ENCODE data around the gene RNF144B.
"Not testable (repeated sequence)": the region's sequence is repeated elsewhere in the genome, so short reads cannot be mapped to it uniquely, and the experiment has no call there.

DNA sequence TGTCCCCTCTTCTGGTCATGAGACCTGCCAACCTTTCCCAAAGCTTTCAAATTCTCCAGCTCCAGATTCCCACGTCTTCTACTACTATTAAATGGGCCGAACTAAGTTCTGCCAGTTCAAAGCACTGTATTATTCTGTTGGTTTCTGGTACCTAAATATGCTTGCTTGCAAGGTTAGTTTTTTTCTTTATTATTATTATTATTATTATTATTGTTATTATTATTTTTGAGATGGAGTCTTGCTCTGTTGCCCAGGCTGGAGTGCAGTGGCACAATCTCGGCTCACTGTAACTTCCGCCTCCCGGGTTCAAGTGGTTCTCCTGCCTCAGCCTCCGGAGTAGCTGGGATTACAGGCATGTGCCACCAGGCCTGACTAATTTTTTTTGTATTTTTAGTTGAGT lies 17.8 kb downstream of the RNF144B start:
- TF ChIP-seq, protein P1, sequence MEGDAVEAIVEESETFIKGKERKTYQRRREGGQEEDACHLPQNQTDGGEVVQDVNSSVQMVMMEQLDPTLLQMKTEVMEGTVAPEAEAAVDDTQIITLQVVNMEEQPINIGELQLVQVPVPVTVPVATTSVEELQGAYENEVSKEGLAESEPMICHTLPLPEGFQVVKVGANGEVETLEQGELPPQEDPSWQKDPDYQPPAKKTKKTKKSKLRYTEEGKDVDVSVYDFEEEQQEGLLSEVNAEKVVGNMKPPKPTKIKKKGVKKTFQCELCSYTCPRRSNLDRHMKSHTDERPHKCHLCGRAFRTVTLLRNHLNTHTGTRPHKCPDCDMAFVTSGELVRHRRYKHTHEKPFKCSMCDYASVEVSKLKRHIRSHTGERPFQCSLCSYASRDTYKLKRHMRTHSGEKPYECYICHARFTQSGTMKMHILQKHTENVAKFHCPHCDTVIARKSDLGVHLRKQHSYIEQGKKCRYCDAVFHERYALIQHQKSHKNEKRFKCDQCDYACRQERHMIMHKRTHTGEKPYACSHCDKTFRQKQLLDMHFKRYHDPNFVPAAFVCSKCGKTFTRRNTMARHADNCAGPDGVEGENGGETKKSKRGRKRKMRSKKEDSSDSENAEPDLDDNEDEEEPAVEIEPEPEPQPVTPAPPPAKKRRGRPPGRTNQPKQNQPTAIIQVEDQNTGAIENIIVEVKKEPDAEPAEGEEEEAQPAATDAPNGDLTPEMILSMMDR (IDR thresholded peaks at IDR 0.05; ENCODE audit: insufficient read depth, low read depth, low read length): not testable (repeated sequence)
- not testable (repeated sequence) for TF ChIP-seq EZH2 (IDR thresholded peaks at IDR 0.05; ENCODE audit: insufficient read depth, low read length)

Data from astrocyte (in vitro differentiated cells and primary cell).